DND-41 (cell line): ENCODE measurements around the gene COMMD7.
"Not testable (repeated sequence)": the region's sequence is repeated elsewhere in the genome, so short reads cannot be mapped to it uniquely, and the experiment has no call there.

ENCODE experiments used
- ATAC-seq: fragments of 200-7000 bp; cut with Tn5 transposase; 3 replicates; pipeline ENCODE4 v1.9.1; 2021; ENCODE audit warnings: low read depth; ENCODE audit not compliant: insufficient read depth
- DNase-seq: peaks from one replicate; pipeline ENCODE4 v3.0.0-alpha.2; 2020
- H2AFZ ChIP-seq: 2 replicates; pipeline ENCODE4 v1.6.0; 2012; ENCODE audit warnings: low read depth, low read length
- H3K27ac ChIP-seq: 2 replicates; pipeline ENCODE4 v1.5.1; 2012; ENCODE audit warnings: low read length, inconsistent platforms
- H3K27me3 ChIP-seq: fragments of 200-600 bp; sonication (generic); 2 replicates; pipeline ENCODE4 v1.6.0; 2012; ENCODE audit warnings: low read length, mild to moderate bottlenecking, inconsistent platforms; ENCODE audit not compliant: insufficient read depth, poor library complexity
- H3K36me3 ChIP-seq: 2 replicates; pipeline ENCODE4 v1.5.1; 2012; ENCODE audit warnings: low read length, inconsistent platforms; ENCODE audit not compliant: insufficient read depth
- H3K4me1 ChIP-seq: 2 replicates; pipeline ENCODE4 v1.5.1; 2012; ENCODE audit warnings: mild to moderate bottlenecking, low read length; ENCODE audit not compliant: insufficient read depth
- H3K4me2 ChIP-seq: 2 replicates; pipeline ENCODE4 v1.6.0; 2012; ENCODE audit warnings: mild to moderate bottlenecking, moderate library complexity, low read length, inconsistent platforms; ENCODE audit not compliant: insufficient read depth
- H3K4me3 ChIP-seq, 2 experiments: fragments of 200-600 bp in 1 of 2; shearing (Covaris generic) in 1 of 2; 2 replicates each; pipeline ENCODE4 v1.5.1; 2012 to 2016; ENCODE audit warnings: inconsistent platforms in 2 of 2, low read length in 2 of 2, mild to moderate bottlenecking in 2 of 2, low read depth in 1 of 2, moderate library complexity in 1 of 2
- H3K79me2 ChIP-seq: 2 replicates; pipeline ENCODE4 v1.6.0; 2012; ENCODE audit warnings: low read length, inconsistent platforms; ENCODE audit not compliant: insufficient read depth
- H3K9ac ChIP-seq: 2 replicates; pipeline ENCODE4 v1.6.0; 2012; ENCODE audit warnings: low read depth, mild to moderate bottlenecking, inconsistent platforms, low read length, moderate library complexity
- H3K9me3 ChIP-seq: 2 replicates; pipeline ENCODE4 v1.5.1; 2012; ENCODE audit warnings: low read length, moderate library complexity, mild to moderate bottlenecking, inconsistent platforms; ENCODE audit not compliant: insufficient read depth, severe bottlenecking
- H4K20me1 ChIP-seq: 2 replicates; pipeline ENCODE4 v1.6.0; 2012; ENCODE audit warnings: low read length; ENCODE audit not compliant: insufficient read depth
- EZH2 ChIP-seq: IDR thresholded peaks from 3 replicates; pipeline ENCODE4 v1.6.1; 2012; ENCODE audit warnings: borderline replicate concordance, low read depth, mild to moderate bottlenecking, moderate library complexity, low read length, inconsistent platforms; ENCODE audit not compliant: severe bottlenecking
- TF ChIP-seq, protein P1 (sequence below): IDR thresholded peaks from 2 replicates; pipeline ENCODE4 v1.5.1; 2012; ENCODE audit warnings: borderline replicate concordance, low read length, moderate library complexity, mild to moderate bottlenecking; ENCODE audit not compliant: poor library complexity, severe bottlenecking; ENCODE audit errors: extremely low read depth

The COMMD7 gene

GRCh38 chr20:32697608-32698007 lies 45.7 kb downstream of the COMMD7 start:
- peaks cover 12% of the 10 kb centered on the region for H3K36me3 ChIP-seq
- H3K9ac ChIP-seq, result no peak overlapping the region
- no peaks in the 10 kb centered on the region for H4K20me1 ChIP-seq
- ATAC-seq (peak; percentile 24; the same call in 1 of the 3 replicates), DNase-seq (no peak)
- no peaks in the 10 kb centered on the region for H3K9me3 ChIP-seq
- H2AFZ ChIP-seq, result no peak overlapping the region
- H3K27ac ChIP-seq, result no peak overlapping the region
- no peaks in the 10 kb centered on the region for H3K4me1 ChIP-seq
- no peak overlapping the region for H3K4me3 ChIP-seq
- no peak overlapping the region for H3K4me2 ChIP-seq
- TF ChIP-seq, protein P1, sequence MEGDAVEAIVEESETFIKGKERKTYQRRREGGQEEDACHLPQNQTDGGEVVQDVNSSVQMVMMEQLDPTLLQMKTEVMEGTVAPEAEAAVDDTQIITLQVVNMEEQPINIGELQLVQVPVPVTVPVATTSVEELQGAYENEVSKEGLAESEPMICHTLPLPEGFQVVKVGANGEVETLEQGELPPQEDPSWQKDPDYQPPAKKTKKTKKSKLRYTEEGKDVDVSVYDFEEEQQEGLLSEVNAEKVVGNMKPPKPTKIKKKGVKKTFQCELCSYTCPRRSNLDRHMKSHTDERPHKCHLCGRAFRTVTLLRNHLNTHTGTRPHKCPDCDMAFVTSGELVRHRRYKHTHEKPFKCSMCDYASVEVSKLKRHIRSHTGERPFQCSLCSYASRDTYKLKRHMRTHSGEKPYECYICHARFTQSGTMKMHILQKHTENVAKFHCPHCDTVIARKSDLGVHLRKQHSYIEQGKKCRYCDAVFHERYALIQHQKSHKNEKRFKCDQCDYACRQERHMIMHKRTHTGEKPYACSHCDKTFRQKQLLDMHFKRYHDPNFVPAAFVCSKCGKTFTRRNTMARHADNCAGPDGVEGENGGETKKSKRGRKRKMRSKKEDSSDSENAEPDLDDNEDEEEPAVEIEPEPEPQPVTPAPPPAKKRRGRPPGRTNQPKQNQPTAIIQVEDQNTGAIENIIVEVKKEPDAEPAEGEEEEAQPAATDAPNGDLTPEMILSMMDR, result no peak
- TF ChIP-seq EZH2, result no peak
- no peaks in the 10 kb centered on the region for H3K27me3 ChIP-seq
- H3K79me2 ChIP-seq, result no peaks in the 10 kb centered on the region

DNA sequence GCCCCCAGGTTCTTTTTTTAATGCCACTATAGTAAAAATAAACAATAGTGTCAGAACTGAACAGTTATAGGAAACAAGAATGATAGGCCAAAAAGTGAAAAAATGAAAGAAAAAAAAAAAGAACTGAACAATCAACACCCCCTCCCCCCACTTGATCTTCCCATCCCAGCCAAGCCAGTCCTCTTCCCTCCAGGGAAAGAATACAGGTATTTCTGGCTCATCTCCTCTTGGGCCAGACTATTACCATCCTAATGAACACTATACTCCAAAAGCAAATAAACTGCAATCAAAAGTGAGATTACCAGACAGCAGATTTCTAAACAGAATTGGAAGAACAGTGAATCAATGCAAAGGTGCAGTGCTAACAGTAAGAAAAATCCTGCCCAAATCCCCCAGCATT lies 48.2 kb downstream of the COMMD7 start:
- Histone ChIP-seq H4K20me1 (no peaks in the 10 kb centered on the region), H2AFZ (no peak overlapping the region), H3K9ac (no peak overlapping the region), H3K27me3 (no peaks in the 10 kb centered on the region), H3K4me1 (no peaks in the 10 kb centered on the region), H3K9me3 (no peaks in the 10 kb centered on the region), H3K4me3 (no peak overlapping the region), H3K36me3 (no peaks in the 10 kb centered on the region), H3K27ac (no peak overlapping the region), H3K4me2 (no peak overlapping the region), H3K79me2 (no peaks in the 10 kb centered on the region)
- DNase-seq (no peak), ATAC-seq (no peak)
- TF ChIP-seq EZH2, result no peak
- TF ChIP-seq, protein P1, result no peak

- not testable (repeated sequence) for H3K79me2 ChIP-seq, H3K27me3 ChIP-seq, H3K4me1 ChIP-seq, H3K36me3 ChIP-seq, H3K27ac ChIP-seq, DNase-seq, H2AFZ ChIP-seq, H3K4me2 ChIP-seq, H4K20me1 ChIP-seq, H3K4me3 ChIP-seq, H3K9ac ChIP-seq, H3K9me3 ChIP-seq, ATAC-seq
These were observed 54.3 kb downstream of the COMMD7 start for GRCh38 chr20:32688966-32689365.

DNA sequence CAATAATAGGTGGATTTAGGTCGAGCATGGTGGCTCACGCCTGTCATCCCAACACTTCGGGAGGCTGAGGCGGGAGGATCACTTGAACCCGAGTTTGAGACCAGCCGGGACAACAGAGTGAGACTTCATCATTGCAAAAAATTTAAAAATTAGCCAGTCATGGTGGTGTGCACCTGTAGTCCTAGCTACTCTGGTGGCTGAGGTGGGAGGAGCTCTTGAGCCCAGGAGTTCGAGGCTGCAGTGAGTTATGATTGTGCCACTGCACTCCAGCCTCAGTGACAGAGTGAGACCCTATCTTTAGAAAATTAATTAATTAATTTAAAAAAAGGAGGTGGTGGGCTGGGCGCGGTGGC lies 56.1 kb downstream of the COMMD7 start:
- DNase-seq, result no peak

More for the DNA sequence above, 56.1 kb downstream of the COMMD7 start:
- H3K27ac ChIP-seq, result no peak overlapping the region
- no peak overlapping the region for H2AFZ ChIP-seq
- no peak overlapping the region for H3K4me2 ChIP-seq
- H3K9me3 ChIP-seq, result no peaks in the 10 kb centered on the region
- ATAC-seq, result no peak
- H3K36me3 ChIP-seq, result no peaks in the 10 kb centered on the region
- H3K27me3 ChIP-seq, result no peaks in the 10 kb centered on the region
- H3K4me1 ChIP-seq, result no peaks in the 10 kb centered on the region
- no peak overlapping the region for H3K4me3 ChIP-seq
- H3K79me2 ChIP-seq, result no peaks in the 10 kb centered on the region
- H3K9ac ChIP-seq, result no peak overlapping the region
- no peak for TF ChIP-seq EZH2
- TF ChIP-seq, protein P1, result no peak
- H4K20me1 ChIP-seq, result no peaks in the 10 kb centered on the region
